GM18867 (cell line): ENCODE data around the gene PA2G4.
"Not testable (repeated sequence)": the region's sequence is repeated elsewhere in the genome, so short reads cannot be mapped to it uniquely, and the experiment has no call there.

ENCODE experiments used
- ATAC-seq: cut with Tn5 transposase; IDR thresholded peaks from one replicate; pipeline ENCODE4 v1.9.1; 2021; ENCODE audit warnings: mild to moderate bottlenecking, moderate library complexity; ENCODE audit not compliant: unreplicated experiment

Gene PA2G4

DNA sequence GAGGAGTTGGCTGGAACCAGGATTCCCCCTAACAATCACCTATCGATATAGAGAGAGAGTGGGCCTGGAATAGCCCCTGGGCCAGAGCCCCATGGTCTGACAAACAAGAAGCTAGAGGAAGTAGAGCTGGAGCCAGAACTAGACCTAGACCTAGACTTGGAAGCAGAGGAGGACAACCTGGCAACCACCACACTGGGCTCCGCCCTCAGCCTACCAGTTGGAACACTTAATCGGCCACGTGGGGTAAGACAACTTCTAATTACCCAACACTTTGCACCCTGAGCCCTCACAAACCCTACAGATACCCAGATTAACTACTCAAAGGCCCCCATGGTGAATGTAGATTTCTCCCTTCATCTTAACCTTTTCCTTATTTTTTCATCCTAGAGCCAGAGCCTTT lies 4.6 kb upstream of the PA2G4 start:
- no peak for ATAC-seq

DNA sequence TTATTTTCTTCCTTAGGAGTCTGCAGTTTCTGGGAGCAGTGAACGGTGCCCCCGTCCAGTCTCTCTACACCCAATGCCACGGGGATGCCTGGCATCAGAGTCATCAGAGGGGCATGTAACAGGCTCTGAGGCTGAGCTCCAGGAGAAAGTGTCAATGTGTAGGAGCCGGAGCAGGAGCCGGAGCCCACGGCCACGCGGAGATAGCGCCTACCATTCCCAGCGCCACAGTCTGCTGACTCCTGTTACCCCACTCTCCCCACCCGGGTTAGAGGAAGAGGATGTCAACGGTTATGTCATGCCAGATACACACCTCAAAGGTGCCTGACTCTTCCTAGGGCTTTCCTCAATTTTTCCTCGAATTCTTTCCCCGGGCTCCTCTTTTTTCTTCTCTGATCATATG lies 3.3 kb upstream of the PA2G4 start:
- no peak for ATAC-seq

DNA sequence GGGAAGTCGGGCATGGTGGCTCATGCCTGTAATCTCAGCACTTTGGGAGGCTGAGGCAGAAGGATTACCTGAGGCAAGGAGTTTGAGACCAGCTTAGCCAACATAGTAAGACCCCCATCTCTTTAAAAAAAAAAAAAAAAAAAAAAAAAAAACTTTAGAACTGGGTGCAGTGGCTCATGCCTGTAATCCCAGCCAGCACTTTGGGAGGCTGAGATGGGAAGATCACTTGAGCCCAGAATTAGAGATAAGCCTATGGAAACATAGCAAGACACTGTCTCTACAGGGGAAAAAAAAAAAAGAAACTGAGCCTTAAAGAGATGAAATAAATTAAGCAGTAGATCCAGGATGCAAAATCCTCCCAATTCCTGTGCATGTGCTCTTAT lies 1.7 kb upstream of the PA2G4 start:
- ATAC-seq, result no peak

DNA sequence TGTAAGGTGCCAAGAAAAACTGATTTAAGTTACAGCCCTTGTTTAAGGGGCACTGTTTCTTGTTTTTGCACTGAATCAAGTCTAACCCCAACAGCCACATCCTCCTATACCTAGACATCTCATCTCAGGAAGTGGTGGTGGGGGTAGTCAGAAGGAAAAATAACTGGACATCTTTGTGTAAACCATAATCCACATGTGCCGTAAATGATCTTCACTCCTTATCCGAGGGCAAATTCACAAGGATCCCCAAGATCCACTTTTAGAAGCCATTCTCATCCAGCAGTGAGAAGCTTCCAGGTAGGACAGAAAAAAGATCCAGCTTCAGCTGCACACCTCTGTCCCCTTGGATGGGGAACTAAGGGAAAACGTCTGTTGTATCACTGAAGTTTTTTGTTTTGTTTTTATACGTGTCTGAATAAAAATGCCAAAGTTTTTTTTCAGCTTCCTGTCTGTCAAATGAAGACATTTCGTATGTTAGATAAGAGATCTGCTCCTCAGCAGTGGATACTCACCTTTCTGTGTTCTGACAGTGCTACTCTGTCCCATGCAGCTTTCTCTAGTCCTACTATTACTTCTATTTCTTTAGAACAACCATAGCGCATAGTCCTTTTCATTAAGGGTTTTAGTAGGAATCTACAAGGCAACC lies 1.2 kb upstream of the PA2G4 start:
- ATAC-seq, result no peak

DNA sequence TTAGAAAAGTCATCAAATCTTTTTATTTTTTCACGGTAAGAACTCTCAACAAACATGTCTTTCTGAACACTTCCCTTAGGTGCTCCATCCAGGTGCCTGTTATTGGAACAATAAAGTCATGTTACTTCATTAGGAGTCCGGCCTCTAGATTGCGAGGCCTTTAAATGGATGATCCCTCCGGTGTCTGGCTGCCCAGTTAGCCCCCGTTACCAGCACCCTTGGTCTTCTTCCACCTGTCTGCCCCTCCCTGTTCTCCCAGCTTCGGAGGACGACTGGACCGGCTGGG lies 593 bp upstream of the PA2G4 start:
- ATAC-seq, result no peak

DNA sequence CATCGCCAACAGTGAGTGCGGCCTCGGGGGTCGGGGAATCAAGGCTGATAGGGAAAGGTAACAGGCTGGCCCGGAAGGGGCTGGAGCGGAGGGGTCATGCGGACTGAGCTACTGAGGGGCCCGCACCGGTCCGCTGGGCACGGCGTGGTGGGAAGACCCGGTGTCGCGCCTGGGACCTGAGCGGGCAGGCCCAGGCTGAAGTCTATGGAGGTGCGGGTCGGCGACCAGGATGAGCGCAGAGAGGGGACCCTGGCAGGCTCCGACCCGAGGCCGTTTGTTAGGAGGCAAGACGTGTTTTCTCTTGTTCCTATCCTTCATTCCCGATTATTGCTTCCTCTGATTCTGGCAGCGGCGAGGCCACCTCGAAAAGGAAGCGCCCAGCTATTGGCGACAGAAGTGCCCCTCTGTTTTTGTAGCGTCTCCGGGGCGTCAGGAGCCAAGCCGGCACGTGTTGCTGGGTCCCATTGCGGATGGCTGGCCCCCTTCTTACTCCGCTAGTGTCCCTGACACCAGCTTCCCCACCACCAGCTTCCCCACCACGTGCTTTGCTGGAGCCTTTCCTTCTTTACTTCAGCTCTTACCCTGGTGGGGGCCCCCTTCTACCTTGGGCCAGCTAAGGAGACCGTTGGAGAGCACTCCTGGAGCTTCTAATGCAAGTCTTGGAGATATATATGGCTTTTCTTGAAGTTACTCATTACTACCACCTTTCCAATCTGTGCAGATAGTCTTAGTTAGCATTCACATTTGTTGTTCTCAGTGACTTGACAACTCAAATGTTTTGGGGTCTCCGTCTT lies 653 bp downstream of the PA2G4 start:
- peak; percentile 17 for ATAC-seq

DNA sequence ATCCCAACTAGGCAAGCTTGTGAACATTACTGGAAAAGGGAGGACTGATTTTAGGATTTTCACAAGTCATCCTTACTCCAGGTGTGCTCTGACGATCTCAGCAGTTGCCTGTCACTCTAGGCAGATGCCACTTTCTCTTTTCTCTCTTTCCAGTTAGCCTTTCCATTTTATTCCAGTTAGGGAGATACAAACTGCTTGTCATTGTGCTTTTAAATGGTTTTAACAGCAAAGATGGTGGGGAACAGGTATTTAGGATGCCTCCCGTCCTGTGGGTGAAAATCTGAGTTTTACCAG lies 1.2 kb downstream of the PA2G4 start:
- ATAC-seq, result no peak

DNA sequence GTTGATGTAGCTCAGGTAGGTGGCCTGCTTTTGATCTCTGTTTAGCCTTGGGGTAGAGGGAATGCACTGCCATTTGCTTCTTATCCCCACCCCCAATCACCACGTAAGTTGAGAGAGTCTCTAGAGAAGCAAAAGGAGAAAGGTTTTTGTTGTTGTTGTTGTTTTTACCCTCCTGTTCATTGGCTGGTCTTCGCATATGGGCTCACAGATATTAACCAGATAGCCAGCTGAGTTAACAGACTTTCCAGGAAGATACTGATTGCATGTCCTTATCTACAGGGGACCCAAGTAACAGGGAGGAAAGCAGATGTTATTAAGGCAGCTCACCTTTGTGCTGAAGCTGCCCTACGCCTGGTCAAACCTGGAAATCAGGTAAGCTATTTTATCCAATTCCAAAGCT lies 2.9 kb downstream of the PA2G4 start:
- ATAC-seq, result no peak

DNA sequence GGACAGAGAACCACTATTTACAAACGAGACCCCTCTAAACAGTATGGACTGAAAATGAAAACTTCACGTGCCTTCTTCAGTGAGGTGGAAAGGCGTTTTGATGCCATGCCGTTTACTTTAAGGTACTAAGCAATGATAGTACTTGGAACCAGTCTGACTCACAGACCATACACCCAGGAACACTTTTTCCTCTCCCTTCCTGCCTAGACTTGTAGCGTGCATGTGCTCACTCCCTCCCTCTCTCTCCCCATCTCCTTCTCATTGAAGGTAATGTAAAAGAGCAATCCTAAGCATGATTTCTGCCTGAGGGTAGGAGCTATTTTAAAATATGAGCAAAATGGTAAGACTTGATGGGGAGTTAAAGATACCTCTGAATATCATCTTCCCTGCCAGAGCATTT lies 6.2 kb downstream of the PA2G4 start:
- no peak for ATAC-seq

DNA sequence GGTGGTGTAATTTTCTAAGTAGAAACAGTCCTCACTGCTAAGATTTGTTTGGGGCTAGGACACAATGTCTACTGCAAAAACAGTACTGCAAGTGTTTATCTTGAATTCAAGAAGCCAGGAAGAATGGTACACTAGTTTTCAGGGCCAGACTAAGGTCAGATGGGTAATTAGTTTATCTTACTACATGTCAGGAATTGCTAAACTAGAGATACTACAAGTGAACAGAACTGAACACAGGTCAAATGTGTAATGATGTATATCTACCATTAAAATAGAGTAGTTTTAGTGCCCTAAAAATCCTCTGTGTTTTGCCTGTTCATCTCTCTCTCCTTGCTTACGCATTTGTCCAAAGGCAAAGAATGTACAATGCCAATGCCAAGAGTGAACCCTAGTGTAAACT lies 9.7 kb downstream of the PA2G4 start:
- no peak for ATAC-seq

DNA sequence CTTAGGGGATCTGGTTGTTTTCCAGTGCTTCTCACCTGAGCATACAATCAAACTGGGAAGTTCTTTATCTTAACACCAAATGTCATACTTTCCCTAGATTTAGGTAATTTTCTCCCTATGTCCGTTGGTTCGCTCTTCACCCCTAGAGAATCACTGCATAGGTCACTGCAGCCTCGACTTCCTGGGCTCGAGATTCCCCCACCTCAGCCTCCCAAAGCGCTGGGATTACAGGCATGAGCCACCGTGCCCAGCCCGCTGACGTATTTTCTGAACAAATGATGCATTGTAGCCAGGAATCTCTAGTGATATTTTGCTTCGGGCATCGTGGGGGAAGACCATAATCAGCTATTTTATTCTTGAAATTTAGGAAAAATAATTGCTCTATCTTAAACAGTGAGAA lies 11.0 kb downstream of the PA2G4 start:
- ATAC-seq, result no peak

DNA sequence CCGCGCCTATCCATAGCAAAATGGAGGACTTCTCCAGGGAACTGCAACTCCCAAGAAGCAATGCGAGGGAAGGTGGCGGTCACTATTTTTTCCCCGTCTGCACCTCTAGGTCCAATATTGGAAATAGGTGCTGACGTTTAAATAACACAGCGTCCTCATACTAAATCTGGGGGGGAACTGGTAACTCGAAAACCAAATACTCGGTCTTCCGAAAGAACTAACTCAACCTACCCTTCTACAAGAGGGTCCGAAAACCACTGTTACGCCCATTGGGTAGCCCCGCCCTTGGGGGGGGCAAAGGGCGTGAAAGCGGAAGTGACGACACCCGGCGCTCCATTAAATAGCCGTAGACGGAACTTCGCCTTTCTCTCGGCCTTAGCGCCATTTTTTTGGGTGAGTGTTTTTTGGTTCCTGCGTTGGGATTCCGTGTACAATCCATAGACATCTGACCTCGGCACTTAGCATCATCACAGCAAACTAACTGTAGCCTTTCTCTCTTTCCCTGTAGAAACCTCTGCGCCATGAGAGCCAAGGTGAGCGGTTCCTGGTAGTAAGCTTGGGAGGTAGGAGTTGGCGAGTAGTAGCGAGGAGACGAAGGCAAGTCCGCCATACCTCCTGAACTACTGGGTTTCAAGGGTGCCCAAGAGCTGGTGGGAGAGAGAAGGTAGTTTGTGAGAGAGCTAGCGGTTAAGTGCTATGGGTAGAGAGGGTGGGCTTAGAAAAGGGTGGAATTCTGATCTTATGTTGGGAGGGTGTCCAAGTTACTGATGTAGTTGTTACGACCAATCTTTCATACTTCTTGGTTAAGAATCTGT lies 12.1 kb downstream of the PA2G4 start, which contains the start of gene RPL41:
TSS of gene RPL41 (plus strand) at position 367 of the 815 bp plus-strand sequence.
- ATAC-seq, result peak; percentile 44

DNA sequence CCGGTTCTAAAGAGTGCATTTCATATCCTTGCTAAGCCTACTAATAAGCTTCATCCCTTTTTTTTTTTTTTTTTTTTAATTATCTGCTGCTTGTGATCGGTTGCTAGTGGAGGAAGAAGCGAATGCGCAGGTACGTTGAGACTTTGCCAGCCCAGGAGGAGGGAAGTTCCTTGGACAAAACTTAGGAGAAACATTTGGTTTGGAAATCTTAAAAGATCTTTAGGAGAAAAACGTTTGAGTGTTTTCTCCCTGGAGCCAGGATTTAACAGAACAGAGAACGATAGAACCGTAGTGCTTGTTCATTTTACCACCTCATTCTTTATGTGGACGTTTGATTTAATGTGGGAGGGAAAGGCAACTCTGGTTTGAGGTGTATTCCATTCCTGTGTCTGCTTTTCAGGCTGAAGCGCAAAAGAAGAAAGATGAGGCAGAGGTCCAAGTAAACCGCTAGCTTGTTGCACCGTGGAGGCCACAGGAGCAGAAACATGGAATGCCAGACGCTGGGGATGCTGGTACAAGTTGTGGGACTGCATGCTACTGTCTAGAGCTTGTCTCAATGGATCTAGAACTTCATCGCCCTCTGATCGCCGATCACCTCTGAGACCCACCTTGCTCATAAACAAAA lies 12.8 kb downstream of the PA2G4 start:
- not testable (repeated sequence) for ATAC-seq

DNA sequence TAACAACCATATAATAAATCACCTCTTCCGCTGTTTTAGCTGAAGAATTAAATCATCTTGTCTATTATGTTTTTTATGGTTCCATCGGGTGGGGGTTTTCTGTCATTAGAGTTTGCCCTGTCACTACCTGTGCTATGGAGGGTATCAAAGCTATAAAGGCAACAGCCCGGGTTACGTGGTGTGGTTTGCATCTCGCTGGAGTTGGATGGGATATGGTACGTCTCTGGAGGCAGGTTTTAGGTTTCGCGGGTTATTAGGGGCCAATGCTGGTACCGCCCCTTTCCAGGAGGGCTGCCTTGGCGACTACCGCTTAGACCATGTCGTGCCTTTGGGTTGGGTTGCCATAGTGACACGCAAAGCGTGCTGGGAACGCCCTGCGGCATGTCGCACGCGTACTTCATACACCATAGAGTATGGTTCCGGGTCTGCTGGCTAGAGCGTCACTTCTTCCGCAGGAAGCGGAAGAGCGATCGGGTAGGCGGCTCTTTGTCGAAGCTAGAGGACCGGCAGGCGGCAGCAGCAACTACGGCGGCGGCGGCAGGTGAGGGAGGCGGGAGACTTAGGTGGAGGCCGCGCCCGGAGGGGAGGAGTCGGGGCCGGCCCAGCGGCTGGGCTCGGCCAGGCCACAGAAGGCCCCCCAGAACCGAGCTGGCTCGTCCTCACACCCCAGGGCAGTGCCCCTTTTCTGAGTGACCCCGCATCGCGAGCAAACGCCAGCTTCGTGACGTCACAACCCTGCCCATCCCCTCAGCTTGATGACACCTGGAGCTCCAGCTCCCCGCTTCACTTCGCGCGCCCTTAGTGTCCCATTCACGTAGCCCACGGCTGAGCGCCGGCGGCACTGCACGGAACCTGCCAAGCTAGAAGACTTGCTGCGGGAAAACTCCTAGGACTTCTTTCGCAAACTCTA lies 13.7 kb downstream of the PA2G4 start, which contains the start of gene ZC3H10:
TSS of gene ZC3H10 (plus strand) at position 489 of the 910 bp plus-strand sequence. CDS start 2,297 bp downstream, outside the sequence.
- peak; percentile 82 for ATAC-seq

DNA sequence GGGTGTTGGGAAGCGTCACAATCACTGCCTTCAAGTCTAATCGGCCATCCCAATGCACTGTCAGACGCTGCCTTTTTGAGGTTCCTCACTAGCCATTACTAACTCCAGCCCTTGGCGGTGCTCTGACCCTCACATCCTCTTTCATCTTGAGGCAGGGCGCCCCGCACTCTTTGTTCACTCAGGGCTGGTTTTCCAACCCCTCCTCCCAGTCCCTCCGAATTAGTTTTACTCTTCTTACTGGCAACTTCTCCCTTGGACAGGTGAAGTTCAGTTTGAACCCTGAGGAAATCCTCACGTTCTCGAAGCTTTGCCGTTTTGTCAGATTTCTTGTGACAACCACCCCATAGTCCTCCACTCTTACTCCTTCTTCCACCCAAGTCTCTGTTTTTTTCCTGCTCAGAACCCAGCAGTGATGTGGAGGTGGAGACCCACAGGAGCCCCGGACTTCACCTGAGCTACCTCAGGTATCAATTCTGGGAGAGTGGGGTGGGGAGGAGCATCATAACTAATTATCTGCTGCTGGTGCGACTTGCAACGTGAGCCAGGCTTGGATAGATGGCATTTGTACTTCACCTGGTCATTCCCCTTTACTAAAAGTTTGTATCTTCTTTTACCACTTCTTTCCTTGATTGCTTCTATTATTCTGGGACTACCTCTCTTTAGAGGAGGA lies 14.5 kb downstream of the PA2G4 start:
- peak; percentile 9 for ATAC-seq

DNA sequence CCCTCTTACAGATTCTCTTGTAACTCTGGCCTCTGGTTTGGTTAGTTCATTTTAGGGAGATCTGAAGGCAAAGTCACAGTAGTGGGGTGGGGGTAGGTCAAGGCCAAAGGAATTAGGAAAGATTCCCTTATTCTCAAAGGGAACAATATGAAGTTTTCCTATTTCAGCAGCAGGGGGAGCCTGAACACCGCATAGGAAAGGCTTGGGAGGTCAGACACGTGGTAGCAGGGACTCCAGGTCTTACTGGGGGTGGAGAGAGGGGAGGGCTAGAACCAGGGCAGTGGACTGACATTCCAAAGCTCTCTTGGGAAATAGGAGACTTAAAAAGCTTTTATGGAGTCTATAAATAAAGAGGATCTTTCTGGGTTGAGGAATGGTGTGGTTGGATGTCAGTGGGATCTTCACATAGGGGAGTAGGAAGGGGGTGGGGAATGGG lies 15.0 kb downstream of the PA2G4 start:
- ATAC-seq, result no peak

DNA sequence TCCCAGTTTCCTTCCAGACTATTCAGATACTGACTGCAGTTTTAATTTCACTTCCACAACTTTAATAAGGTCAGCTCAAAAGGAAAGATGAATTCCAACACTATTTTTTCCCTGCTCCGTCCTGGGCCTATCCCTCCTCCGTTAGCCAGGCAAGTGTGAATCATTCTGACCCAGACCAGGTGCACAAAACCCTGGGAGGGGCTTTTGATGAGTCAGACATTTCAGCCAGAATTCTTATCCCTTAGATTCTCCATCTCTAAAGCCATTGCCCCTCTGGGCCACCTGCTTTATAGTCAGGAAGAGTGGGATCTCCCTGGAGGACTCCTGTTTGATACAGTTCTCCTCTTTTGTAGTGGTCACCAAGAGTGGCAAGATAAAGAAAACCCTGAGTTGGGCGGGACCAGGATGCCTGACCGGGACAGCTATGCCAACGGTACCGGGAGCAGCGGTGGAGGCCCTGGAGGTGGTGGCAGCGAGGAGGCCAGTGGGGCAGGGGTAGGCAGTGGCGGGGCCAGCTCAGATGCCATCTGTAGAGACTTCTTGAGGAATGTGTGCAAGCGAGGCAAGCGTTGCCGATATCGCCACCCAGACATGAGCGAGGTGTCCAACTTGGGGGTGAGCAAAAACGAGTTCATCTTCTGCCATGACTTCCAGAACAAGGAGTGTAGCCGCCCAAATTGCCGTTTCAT lies 15.9 kb downstream of the PA2G4 start:
- no peak for ATAC-seq

DNA sequence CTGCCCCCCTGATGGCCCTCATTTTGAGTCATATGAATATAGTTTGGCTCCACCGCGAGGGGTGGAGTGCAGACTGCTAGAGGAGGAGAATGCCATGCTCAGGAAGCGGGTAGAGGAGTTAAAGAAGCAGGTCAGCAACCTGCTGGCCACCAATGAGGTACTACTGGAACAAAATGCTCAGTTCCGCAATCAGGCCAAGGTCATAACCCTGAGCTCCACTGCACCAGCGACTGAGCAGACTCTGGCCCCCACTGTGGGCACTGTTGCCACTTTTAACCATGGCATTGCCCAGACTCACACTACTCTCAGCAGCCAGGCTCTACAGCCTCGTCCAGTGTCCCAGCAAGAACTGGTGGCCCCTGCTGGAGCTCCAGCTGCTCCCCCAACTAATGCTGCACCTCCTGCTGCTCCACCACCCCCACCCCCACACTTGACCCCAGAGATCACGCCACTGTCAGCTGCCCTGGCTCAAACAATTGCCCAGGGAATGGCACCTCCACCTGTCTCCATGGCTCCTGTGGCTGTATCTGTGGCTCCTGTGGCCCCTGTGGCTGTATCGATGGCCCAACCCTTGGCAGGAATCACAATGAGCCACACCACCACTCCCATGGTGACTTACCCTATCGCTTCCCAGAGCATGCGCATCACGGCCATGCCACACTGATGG lies 17.0 kb downstream of the PA2G4 start:
- no peak for ATAC-seq

DNA sequence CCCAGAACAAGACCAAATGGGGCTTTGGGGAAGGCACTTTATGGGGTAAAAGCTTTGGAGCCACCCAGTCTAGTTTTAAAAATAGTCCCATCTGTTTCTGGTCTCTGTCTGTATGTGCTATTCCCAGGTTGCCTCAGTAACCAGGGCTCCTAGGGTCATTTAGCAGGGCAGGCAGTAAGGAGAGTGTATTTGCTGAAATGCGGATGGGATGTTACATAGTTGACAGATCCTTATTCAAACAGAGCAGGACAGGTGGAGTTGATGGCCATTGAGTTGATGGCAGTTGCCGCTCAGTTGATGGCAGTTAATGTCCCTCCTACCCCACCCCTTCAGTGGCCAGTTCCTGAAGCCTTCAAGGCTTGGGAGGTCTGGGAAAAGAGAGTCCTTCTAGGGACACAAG lies 18.3 kb downstream of the PA2G4 start:
- no peak for ATAC-seq
